B cell (primary cell): ENCODE data around the gene LACTB. TPM values are rescaled to one million over a fixed set of nuclear protein-coding genes. Genes with fewer than 3 reads are reported as not detected.

ENCODE experiments used
- ATAC-seq: fragments of 200-7000 bp; cut with Tn5 transposase; one replicate; pipeline ENCODE4 v1.10.0; 2021; ENCODE audit warnings: low read depth, mild to moderate bottlenecking, moderate number of reproducible peaks, moderate library complexity
- CTCF ChIA-PET: fragments of 350-600 bp; sonication (Branson Sonifier 250); formaldehyde crosslinking; loops from one replicate; lab custom pipeline; 2021; ENCODE audit warnings: antibody characterized with exemption, inconsistent platforms; lab: Charles Lee
- POLR2A ChIA-PET: fragments of 350-600 bp; sonication (Branson Sonifier 250); formaldehyde crosslinking; loops from one replicate; lab custom pipeline; 2021; ENCODE audit warnings: antibody characterized with exemption; lab: Charles Lee
- DNase-seq: peaks from one replicate; pipeline ENCODE4 v3.0.0; 2013
- H2AFZ ChIP-seq: 2 replicates; pipeline ENCODE4 v1.6.1; 2012; ENCODE audit warnings: mild to moderate bottlenecking, low read depth, low read length; ENCODE audit not compliant: insufficient read depth, poor library complexity, severe bottlenecking
- H3K27ac ChIP-seq, 2 donors: 1 replicate in 1 of 2; 2 replicates in 1 of 2; pipeline ENCODE4 v1.5.1; 2012 to 2013; ENCODE audit warnings: low read length in 2 of 2, mild to moderate bottlenecking in 2 of 2, moderate library complexity in 1 of 2
- H3K27me3 ChIP-seq, 4 experiments: fragments of 200-600 bp in 1 of 4; sonication (generic) in 1 of 4; replicated peaks in 1 of 4; 1 replicate in 2 of 4; 2 replicates in 2 of 4; pipeline versions ENCODE4 v1.6.1 to v1.7.0; 2013 to 2016; ENCODE audit warnings: low read length in 3 of 4, mild to moderate bottlenecking in 2 of 4, mixed read lengths in 1 of 4, moderate library complexity in 1 of 4; ENCODE audit not compliant: insufficient read depth in 4 of 4, control insufficient read depth in 3 of 4; ENCODE audit errors: control extremely low read depth in 1 of 4
- H3K36me3 ChIP-seq, 2 experiments: replicated peaks in 1 of 2; 1 replicate in 1 of 2; 2 replicates in 1 of 2; pipeline versions ENCODE4 v1.6.1 to v1.7.1; 2013; ENCODE audit warnings: low read length in 1 of 2; ENCODE audit not compliant: insufficient read depth in 2 of 2, control insufficient read depth in 1 of 2; ENCODE audit errors: control extremely low read depth in 1 of 2, extremely low read depth in 1 of 2
- H3K4me1 ChIP-seq, 2 donors: fragments of 200-600 bp in 1 of 2; sonication (generic) in 1 of 2; 1 replicate in 1 of 2; 2 replicates in 1 of 2; pipeline versions ENCODE4 v1.5.1 to v1.6.1; 2013 to 2017; ENCODE audit warnings: low read length in 2 of 2; ENCODE audit not compliant: control insufficient read depth in 2 of 2, insufficient read depth in 2 of 2
- H3K4me2 ChIP-seq: replicated peaks from 2 replicates; pipeline ENCODE3; 2012; ENCODE audit warnings: mild to moderate bottlenecking, low read depth, low read length; ENCODE audit not compliant: poor library complexity, severe bottlenecking
- H3K4me3 ChIP-seq, 5 experiments: fragments of 200-600 bp in 1 of 5; sonication (generic) in 1 of 5; 1 replicate in 3 of 5; 2 replicates in 2 of 5; pipeline versions ENCODE4 v1.5.1 to v1.7.0; 2011 to 2016; ENCODE audit warnings: low read length in 4 of 5, mild to moderate bottlenecking in 4 of 5, low read depth in 2 of 5, control low read depth in 1 of 5, moderate library complexity in 1 of 5; ENCODE audit not compliant: insufficient read depth in 1 of 5; ENCODE audit errors: control extremely low read depth in 1 of 5, extremely low read depth in 1 of 5
- H3K79me2 ChIP-seq: fragments of 200-600 bp; sonication (generic); one replicate; pipeline ENCODE4 v1.6.0; 2016; ENCODE audit warnings: low read length; ENCODE audit not compliant: control insufficient read depth, insufficient read depth
- H3K9ac ChIP-seq: fragments of 200-600 bp; sonication (generic); 2 replicates; pipeline ENCODE4 v1.6.1; 2017; ENCODE audit warnings: mild to moderate bottlenecking, low read length, moderate library complexity
- H3K9me3 ChIP-seq, 3 donors: one replicate each; pipeline versions ENCODE4 v1.6.1 to v1.7.1; 2013; ENCODE audit warnings: low read length in 2 of 3; ENCODE audit not compliant: control insufficient read depth in 2 of 3, insufficient read depth in 1 of 3; ENCODE audit errors: control extremely low read depth in 1 of 3
- H4K20me1 ChIP-seq: 2 replicates; pipeline ENCODE4 v1.6.0; 2012; ENCODE audit warnings: mild to moderate bottlenecking, low read length; ENCODE audit not compliant: insufficient read depth, control insufficient read depth, poor library complexity, severe bottlenecking
- H3K27ac Mint-ChIP-seq: one replicate; pipeline ENCODE4 v1.8.0; 2021; ENCODE audit warnings: mixed read lengths
- H3K27me3 Mint-ChIP-seq: one replicate; pipeline ENCODE4 v1.8.0; 2021; ENCODE audit warnings: mixed read lengths
- H3K4me1 Mint-ChIP-seq: one replicate; pipeline ENCODE4 v1.8.0; 2021; ENCODE audit warnings: mixed read lengths
- H3K4me3 Mint-ChIP-seq: one replicate; pipeline ENCODE4 v1.8.0; 2021; ENCODE audit warnings: mixed read lengths
- H3K9me3 Mint-ChIP-seq: one replicate; pipeline ENCODE4 v1.8.0; 2022; ENCODE audit warnings: mixed read lengths; ENCODE audit not compliant: insufficient read depth
- CTCF ChIP-seq: fragments of 200-600 bp; IDR thresholded peaks from one replicate; pipeline ENCODE4 v1.8.0; 2022; ENCODE audit warnings: antibody characterized with exemption, mild to moderate bottlenecking
- EZH2 ChIP-seq: IDR thresholded peaks from 2 replicates; pipeline ENCODE4 v1.6.1; 2012; ENCODE audit warnings: borderline replicate concordance, low read depth, mild to moderate bottlenecking, moderate library complexity, low read length; ENCODE audit not compliant: insufficient read depth, poor library complexity, severe bottlenecking
- WGBS: methylation state at CpG from one replicate; pipeline ENCODE4 v1.1.5; 2013; ENCODE audit warnings: missing lambda C conversion rate; ENCODE audit not compliant: insufficient coverage; 5-methylcytosine and 5-hydroxymethylcytosine counted together
- intact Hi-C: fragments of 100-400 bp; cut with micrococcal nuclease; formaldehyde crosslinking; loops from one replicate; pipeline ENCODE4 v1.10.0; 2022
- polyA plus RNA-seq: library from polyadenylated mRNA; depleted of rRNA; stranded (reverse); fragments of >200 nt; gene quantifications from 2 replicates; pipeline ENCODE4 v1.2.3, GENCODE V29; 2012
- total RNA-seq, 2 donors: library from RNA; stranded (reverse); fragments of 120-200 nt in 1 of 2; gene quantifications; 1 replicate in 1 of 2; 2 replicates in 1 of 2; pipeline versions ENCODE4 v1.2.3 to v1.2.4, GENCODE V29; 2013 to 2022

LACTB gene
- total and polyA plus RNA-seq, 2 donors (not counting 1 experiment from before 2014, with no cell fraction given): 5.0 to 20.0 TPM

- TF ChIP-seq CTCF: no peak
- no peak for TF ChIP-seq EZH2
- intact Hi-C loops: no loop called here
- CTCF ChIA-PET: interaction anchor here (1.8 kb wide), 1 partner anchor 15 kb away, joined by 6 read pairs; no protein-coding TSS in a partner anchor
- DNase-seq (no peak), ATAC-seq (no peak)
- Histone ChIP-seq H3K4me2 (no peak overlapping the region), H3K27ac (no peak overlapping the region), H3K27me3 (no peaks in the 10 kb centered on the region), H3K36me3 (no peaks in the 10 kb centered on the region), H4K20me1 (no peaks in the 10 kb centered on the region), H3K9me3 (no peaks in the 10 kb centered on the region), H3K4me1 (peaks cover 26 to 29% of the 10 kb centered on the region in 2 donors), H3K4me3 (no peak overlapping the region), H3K79me2 (peaks cover 39% of the 10 kb centered on the region), H3K9ac (no peak overlapping the region), H2AFZ (peak overlapping the region; percentile 95)
- POLR2A ChIA-PET: interaction anchor here (0.6 kb wide), 1 partner anchor 902 kb away, joined by 3 read pairs; no protein-coding TSS in a partner anchor
- WGBS: 85% methylated on average over 4 of the region's 5 CpGs
- no peak overlapping the region for H3K4me3 Mint-ChIP-seq
- H3K9me3 Mint-ChIP-seq: no peaks in the 10 kb centered on the region
- no peaks in the 10 kb centered on the region for H3K27me3 Mint-ChIP-seq
- H3K4me1 Mint-ChIP-seq: peaks cover 40% of the 10 kb centered on the region
- no peak overlapping the region for H3K27ac Mint-ChIP-seq
Observed at GRCh38 chr15:63187589-63188226, 66.0 kb downstream of the LACTB start.

- Mint-ChIP-seq H3K4me1 (peaks cover 46% of the 10 kb centered on the region), H3K9me3 (no peaks in the 10 kb centered on the region), H3K27ac (peak overlapping the region; percentile 94), H3K27me3 (no peaks in the 10 kb centered on the region), H3K4me3 (peak overlapping the region; percentile 98)
- intact Hi-C loops: no loop called here
- Histone ChIP-seq H3K79me2 (peaks cover 45% of the 10 kb centered on the region), H3K9ac (peak overlapping the region; percentile 95), H3K9me3 (no peaks in the 10 kb centered on the region), H3K4me3 (peak overlapping the region; percentile 36 to 95 (median 89)), H3K27ac (peak overlapping the region in 1 of 2 donors; percentile 92), H3K27me3 (no peaks in the 10 kb centered on the region), H3K4me2 (peak overlapping the region; percentile 93), H3K4me1 (peaks cover 33 to 36% of the 10 kb centered on the region in 2 donors), H4K20me1 (no peaks in the 10 kb centered on the region), H3K36me3 (no peaks in the 10 kb centered on the region), H2AFZ (peak overlapping the region; percentile 95)
- CTCF ChIA-PET: interaction anchor here (1.8 kb wide), 1 partner anchor 14 kb away, joined by 6 read pairs; no protein-coding TSS in a partner anchor
- ATAC-seq (no peak), DNase-seq (no peak)
- 25% methylated on average over 4 of the region's 10 CpGs for WGBS
- no peak for TF ChIP-seq EZH2
- no peak for TF ChIP-seq CTCF
- POLR2A ChIA-PET: interaction anchor here (0.6 kb wide), 1 partner anchor 902 kb away, joined by 3 read pairs; no protein-coding TSS in a partner anchor
Observed at GRCh38 chr15:63188247-63188925, 66.7 kb downstream of the LACTB start.
